DMS153 treated with DMSO at 0.1 percent for 48 hours (cell line): ENCODE measurements around the gene LEO1.
"Not testable (repeated sequence)": the region's sequence is repeated elsewhere in the genome, so short reads cannot be mapped to it uniquely, and the experiment has no call there.

Experiments
- DNase-seq: peaks from one replicate; lab custom pipeline; 2025; ENCODE audit not compliant: unreplicated experiment; lab: John Stamatoyannopoulos, UW

LEO1 gene

GRCh38 chr15:52004806-52005205 lies 33.2 kb upstream of the LEO1 start:
- DNase-seq: no peak

DNA sequence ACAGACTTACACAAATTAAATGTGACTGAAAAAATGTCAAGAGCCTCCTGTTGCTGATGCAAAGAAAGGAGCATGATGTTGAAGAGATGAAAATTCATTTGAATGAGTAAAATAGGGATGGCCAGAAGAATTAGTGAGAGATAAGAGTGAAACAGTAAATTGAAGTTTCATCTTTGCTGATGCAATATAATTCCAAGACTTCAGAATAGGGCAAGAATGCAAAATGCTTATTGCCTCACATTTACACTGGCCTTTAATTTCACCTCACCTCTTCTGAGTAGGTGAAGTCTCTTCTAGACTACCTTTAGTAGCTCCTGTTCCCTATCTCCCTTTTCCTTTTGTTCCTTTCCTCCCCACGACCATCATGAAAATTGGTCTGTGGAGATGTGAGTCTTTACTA lies 32.1 kb upstream of the LEO1 start:
- DNase-seq: no peak

DNA sequence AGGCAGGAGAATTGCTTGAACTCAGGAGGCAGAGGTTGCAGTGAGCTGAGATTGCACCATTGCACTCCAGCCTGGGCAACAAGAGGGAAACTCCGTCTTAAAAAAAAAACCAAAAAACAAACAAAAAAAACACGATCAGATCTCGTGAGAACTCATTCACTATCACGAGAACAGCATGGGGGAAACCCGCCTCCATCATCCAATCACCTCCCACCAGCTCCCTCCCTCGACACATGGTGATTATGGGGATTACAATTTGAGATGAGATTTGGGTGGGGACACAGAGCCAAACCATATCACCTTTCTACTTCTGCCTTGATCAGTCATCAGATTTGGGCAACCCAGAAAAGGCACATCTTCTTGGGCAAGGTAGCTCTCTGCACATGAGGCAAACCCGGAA lies 31.5 kb upstream of the LEO1 start:
- not testable (repeated sequence) for DNase-seq

- no peak for DNase-seq
These were observed 30.8 kb upstream of the LEO1 start for GRCh38 chr15:52002351-52002750.

DNA sequence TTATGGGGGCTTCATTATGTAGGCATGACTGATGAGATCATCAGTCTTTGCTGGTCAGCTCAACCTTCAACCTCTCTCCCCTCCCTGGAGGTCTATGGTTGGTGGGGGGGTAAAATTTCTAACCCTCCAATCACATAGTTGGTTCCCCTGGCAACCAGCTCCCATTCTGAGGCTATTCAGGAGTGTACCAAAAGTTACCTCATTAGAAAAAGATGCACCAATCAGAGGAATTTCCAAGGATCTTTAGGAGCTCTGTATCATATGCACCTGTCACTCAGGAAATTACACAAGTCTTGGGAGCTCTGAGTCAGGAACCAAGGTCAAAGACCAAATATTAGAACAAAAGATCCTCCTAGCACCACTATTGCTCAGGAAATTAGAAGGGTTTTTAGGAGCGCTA lies 21.4 kb upstream of the LEO1 start:
- no peak for DNase-seq

DNA sequence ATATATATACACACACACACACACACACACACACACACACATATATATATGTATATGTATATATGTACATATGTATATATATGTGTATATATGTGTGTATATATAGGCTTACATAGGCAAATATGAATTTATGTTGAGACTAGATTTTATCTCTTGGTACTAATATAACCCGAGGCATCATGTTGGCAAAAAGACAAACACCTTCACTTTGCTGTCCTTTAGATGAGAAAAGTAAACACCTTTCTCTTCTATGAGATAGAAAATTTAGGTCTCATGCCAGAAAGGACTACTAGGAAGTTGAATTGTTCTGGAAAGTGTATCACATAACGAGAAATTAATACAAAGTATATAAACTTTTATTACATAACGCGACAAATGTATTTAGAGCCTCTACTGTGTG lies 19.6 kb upstream of the LEO1 start:
- DNase-seq: no peak

- no peak for DNase-seq
These were observed 11.2 kb upstream of the LEO1 start for GRCh38 chr15:51982770-51983103.

DNA sequence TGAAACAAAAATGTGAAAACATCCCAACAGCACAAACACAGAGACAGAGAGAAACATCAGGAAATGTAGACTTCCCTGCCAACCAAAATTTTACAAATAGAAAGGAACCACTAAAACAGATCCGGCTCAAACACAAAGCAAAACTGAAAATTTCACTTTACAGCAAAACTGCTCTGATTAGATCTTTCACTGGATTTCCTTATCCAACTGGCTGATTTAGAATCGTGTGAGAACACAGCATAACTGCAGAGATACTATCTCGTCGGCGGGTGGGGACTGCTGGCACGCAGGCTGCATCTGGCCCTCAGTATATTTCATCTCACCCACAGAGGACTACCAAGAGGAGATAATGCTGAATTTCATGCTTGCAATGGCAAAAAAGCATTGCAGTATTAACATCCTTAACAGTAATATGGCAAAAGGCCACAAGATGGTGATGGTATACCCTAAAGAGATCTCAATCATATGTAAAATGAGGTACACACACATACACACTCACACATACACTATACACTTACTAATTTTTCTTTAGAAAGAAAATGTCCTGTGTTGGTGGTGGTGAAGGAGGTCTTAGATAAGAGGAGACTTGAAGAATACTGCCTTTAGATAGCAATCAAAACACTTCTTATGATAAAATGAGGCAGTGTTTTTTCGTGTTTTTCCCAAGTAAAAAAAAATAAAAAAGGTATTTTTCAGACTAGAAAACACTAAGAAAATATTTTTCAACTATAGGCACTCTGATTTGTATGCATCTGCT lies 10.6 kb upstream of the LEO1 start:
- DNase-seq: peak; percentile 68

GRCh38 chr15:51973775-51974174 lies 2.2 kb upstream of the LEO1 start:
- no peak for DNase-seq

- no peak for DNase-seq
These were observed 1.6 kb upstream of the LEO1 start for GRCh38 chr15:51973220-51973619.

DNA sequence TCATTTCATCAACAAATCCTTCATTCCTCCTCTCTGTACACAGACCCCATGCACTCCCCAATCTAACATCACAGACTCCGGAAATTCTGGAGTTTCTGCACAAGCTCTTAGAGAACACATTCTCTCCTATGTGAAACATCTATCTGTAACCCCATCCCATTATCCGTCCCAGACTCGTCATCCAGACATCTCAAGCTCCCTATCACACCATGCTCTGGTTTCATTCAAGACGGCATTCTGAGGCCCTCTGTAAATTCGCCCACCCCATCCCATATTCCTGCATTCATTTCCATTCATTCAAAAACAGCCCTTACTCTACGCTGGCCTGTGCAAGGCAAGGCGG lies 575 bp downstream of the LEO1 start:
- DNase-seq: no peak

DNA sequence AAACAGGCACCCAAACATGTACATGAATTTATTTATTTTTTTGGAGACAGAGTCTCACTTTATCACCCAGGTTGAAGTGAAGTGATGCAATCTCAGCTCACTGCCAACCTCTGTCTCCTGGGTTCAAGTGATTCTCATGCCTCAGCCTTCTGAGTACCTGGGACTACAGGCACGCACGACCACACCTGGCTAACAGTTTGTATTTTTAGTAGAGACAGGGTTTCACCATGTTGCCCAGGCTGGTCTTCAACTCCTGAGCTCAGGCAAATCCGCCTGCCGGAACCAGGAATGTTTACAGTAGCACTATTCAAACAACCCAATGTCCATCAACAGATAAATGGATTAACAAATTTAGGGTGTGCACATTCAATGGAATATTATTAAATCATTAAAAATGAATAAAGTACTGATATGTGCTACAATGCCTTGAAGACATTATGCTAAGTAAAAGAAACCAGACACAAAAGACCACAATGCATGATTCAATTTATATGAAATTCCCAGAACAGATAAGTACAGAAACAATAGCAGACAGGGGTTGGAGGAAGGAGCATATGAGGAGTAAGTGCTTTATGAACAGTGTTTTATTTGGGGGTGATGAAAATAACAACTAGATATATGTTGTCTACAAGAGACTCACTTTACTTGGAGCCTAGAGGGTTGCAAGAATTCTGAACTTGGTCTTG lies 1.3 kb downstream of the LEO1 start:
- DNase-seq: no peak

DNA sequence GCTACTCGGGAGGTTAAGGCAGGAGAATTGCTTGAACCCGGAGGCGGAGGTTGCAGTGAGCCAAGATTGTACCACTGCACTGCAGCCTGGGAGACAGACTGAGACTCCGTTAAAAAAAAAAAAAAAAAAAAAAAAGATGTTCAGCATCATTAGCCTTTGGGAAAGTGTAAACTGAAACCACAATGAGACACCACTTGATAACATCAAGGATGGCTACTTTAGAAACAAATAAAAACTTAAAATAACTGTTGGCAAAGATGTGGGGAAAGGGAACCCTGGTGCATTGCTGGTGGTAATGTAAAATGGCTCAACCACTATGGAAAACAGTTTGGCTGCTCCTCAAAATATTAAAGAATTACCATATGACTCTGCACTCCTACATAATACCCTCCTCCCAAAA lies 1.9 kb downstream of the LEO1 start:
- no peak for DNase-seq

DNA sequence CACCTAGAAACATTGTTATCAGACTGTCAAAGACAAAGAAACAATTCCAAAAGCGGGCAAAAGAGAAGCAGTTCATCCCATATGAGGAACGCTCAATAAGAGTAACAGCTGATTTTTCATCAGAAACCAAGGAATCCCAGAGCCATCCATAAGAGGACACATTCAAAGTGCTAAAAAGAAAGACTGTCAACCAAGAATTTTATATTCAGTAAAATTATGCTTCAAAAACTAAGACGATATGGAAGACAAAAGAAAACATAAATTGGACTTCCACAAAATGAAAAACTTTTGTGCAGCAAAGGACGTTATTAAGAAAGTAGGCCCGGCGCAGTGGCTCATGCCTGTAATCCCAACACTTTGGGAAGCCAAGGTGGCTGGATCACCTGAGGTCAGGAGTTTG lies 4.0 kb downstream of the LEO1 start:
- no peak for DNase-seq

- DNase-seq: no peak
These were observed 5.4 kb downstream of the LEO1 start for GRCh38 chr15:51966192-51966591.

- no peak for DNase-seq
These were observed 5.9 kb downstream of the LEO1 start for GRCh38 chr15:51965691-51966090.

DNA sequence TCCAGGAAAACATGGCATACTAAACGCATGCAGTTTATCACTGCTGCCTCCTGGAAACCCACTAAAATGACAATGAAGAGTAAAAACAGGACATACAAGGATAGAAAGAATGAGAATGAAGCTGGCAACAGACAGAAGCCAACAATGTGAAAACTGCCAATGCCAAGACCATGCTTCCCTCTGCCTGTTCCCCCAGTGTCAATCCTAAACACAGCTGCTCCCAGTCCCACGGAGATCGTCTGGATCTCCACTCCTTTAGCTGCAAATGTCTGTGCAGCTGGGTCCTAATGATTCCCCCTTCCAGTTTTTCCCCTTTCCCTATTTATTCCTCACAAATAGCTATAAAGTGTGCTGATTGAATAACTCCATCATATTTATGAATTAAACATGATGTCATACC lies 16.1 kb downstream of the LEO1 start:
- no peak for DNase-seq

DNA sequence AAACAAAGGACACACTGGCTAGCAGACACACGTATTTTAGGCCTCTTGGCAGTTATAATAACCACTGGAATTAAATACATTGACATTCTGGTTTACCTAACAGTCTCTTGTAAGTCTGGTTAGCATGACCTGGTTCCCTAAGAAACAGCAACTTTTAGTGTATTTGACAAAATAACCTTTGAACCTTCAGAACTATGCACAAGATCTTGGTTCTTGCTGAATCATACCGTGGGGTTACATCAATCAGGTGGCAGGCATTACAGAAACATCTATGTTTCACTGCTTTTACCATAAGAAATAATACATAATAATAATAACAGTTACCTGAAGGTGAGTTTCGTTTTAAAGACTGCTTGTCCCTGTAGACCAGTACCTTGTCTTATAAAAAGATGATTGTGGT lies 18.8 kb downstream of the LEO1 start:
- DNase-seq: no peak

DNA sequence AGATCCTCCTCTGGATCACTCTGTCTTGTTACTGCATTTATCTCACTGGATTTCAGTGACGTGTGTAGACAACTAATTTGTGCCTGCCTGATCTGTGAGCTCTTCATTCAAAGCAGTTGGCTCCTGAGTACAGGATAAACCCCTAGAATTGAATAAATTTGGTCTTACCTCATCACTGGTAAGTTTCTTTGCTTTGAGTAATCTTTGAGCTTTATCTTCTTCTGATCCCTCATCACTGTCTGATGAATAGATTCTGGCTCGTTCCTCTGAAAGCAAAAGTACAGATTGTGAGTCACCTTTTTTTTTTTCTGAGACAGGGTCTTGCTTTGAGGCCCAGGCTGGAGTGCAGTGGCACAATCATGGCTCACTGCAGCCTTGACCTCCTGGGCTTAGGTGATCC lies 24.5 kb downstream of the LEO1 start:
- DNase-seq: no peak

GRCh38 chr15:51939216-51939615 lies 32.4 kb downstream of the LEO1 start:
- no peak for DNase-seq

- DNase-seq: no peak
These were observed 33.3 kb downstream of the LEO1 start for GRCh38 chr15:51938286-51938685.

- no peak for DNase-seq
These were observed 35.5 kb downstream of the LEO1 start for GRCh38 chr15:51936105-51936478.

GRCh38 chr15:51935466-51936104 lies 36.0 kb downstream of the LEO1 start:
- no peak for DNase-seq
